Measurements from ENCODE around the gene CDC7. TPM values are rescaled to one million over a fixed set of nuclear protein-coding genes. Genes with fewer than 3 reads are reported as not detected.

The CDC7 gene
- total RNA-seq, 4 donors from 2014 or later = 1.6 to 2.6 (median 2.2) TPM

DNA sequence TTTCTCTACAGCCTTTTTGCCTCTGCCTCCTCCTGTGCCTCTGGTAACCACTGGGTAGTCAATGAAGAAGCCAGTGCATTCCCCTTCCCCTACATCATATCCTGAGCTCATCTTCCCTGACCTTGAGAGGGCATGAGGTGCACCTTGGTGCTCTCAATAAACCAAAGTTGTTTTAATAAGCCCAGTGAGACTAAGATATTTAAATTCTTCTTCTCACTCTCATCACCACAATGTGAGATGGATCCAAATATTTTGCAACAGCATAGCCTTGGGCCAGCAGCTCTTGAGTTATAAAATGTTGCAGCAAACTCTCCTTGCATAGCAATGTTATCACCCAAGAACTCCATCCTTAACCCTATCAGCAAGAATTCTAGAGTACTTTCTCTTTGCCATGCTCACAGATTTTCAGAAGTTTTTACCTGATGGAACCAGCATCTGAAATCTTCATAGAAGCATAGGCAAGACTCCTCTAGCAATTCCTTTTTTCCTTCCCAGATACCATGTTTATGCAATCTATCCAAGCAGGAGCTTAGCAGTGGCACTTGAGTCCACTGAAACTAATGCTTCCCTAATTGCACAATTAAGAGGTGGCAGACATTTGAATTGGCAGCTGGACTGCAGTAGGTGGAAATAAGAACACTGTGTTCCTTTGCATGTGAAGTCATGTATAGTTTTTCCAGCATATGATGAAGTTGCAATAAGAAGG lies 36.8 kb downstream of the CDC7 start:
- no peak for DNase-seq
- H3K27ac ChIP-seq = no peak overlapping the region

GRCh38 chr1:91537987-91538304 lies 37.3 kb downstream of the CDC7 start:
- Histone ChIP-seq H3K27me3 (no peaks in the 10 kb centered on the region), H3K4me1 (no peaks in the 10 kb centered on the region), H3K36me3 (no peaks in the 10 kb centered on the region), H3K9me3 (no peaks in the 10 kb centered on the region), H3K4me3 (replicated peaks in 1 of 3) (no peak overlapping the region), H3K27ac (no peak overlapping the region)
- DNase-seq = no peak
- no peak for TF ChIP-seq POLR2A (IDR thresholded peaks at IDR 0.05)
- no peak for TF ChIP-seq CTCF (IDR thresholded peaks at IDR 0.05)
- intact Hi-C loops (cut with DNase I) = no loop called here
- 90 to 92% methylated on average over 2 of the region's 2 CpGs for WGBS, 2 donors

More for the DNA sequence above, 36.8 kb downstream of the CDC7 start:
- H3K4me3 ChIP-seq (replicated peaks in 1 of 3) = no peak overlapping the region
- no peaks in the 10 kb centered on the region for H3K27me3 ChIP-seq
- TF ChIP-seq CTCF (IDR thresholded peaks at IDR 0.05) (no peak), POLR2A (IDR thresholded peaks at IDR 0.05) (no peak)
- intact Hi-C loops (cut with DNase I) = no loop called here
- no peaks in the 10 kb centered on the region for H3K4me1 ChIP-seq
- no peaks in the 10 kb centered on the region for H3K9me3 ChIP-seq
- H3K36me3 ChIP-seq = no peaks in the 10 kb centered on the region

- no peak for TF ChIP-seq CTCF (IDR thresholded peaks at IDR 0.05)
- no peak for TF ChIP-seq POLR2A (IDR thresholded peaks at IDR 0.05)
- 96 to 100% methylated on average over 1 of the region's 1 CpG for WGBS, 2 donors
- no peaks in the 10 kb centered on the region for H3K4me1 ChIP-seq
- H3K27me3 ChIP-seq = no peaks in the 10 kb centered on the region
- intact Hi-C loops (cut with DNase I) = no loop called here
- no peaks in the 10 kb centered on the region for H3K9me3 ChIP-seq
- no peaks in the 10 kb centered on the region for H3K36me3 ChIP-seq
- DNase-seq = no peak
- no peak overlapping the region for H3K27ac ChIP-seq
- no peak overlapping the region for H3K4me3 ChIP-seq (replicated peaks in 1 of 3)
Observed at GRCh38 chr1:91540910-91541309, 40.3 kb downstream of the CDC7 start.

- TF ChIP-seq CTCF (IDR thresholded peaks at IDR 0.05) (no peak), POLR2A (IDR thresholded peaks at IDR 0.05) (no peak)
- H3K9me3 ChIP-seq = no peaks in the 10 kb centered on the region
- no peaks in the 10 kb centered on the region for H3K4me1 ChIP-seq
- no peaks in the 10 kb centered on the region for H3K36me3 ChIP-seq
- no peak for DNase-seq
- 82 to 87% methylated on average over 5 of the region's 5 CpGs for WGBS, 2 donors
- no peak overlapping the region for H3K4me3 ChIP-seq (replicated peaks in 1 of 3)
- intact Hi-C loops (cut with DNase I) = no loop called here
- H3K27ac ChIP-seq = peak overlapping the region in 1 of 3 donors; percentile 2
- H3K27me3 ChIP-seq = no peaks in the 10 kb centered on the region
Observed at GRCh38 chr1:91541918-91542533, 41.4 kb downstream of the CDC7 start.

GRCh38 chr1:91545506-91546300 lies 45.1 kb downstream of the CDC7 start:
- H3K9me3 ChIP-seq = no peaks in the 10 kb centered on the region
- TF ChIP-seq CTCF (IDR thresholded peaks at IDR 0.05) = no peak
- no peak for TF ChIP-seq POLR2A (IDR thresholded peaks at IDR 0.05)
- peaks cover 0 to 6% of the 10 kb centered on the region in 2 donors for H3K4me1 ChIP-seq
- WGBS, 2 donors = 81 to 87% methylated on average over 13 of the region's 13 CpGs
- H3K4me3 ChIP-seq (replicated peaks in 1 of 3) = no peak overlapping the region
- no peak for DNase-seq
- H3K27ac ChIP-seq = no peak overlapping the region
- H3K27me3 ChIP-seq = no peaks in the 10 kb centered on the region
- H3K36me3 ChIP-seq = no peaks in the 10 kb centered on the region
- intact Hi-C loops (cut with DNase I) = no loop called here
